Measurements from ENCODE around the gene TUBB2A.

DNA sequence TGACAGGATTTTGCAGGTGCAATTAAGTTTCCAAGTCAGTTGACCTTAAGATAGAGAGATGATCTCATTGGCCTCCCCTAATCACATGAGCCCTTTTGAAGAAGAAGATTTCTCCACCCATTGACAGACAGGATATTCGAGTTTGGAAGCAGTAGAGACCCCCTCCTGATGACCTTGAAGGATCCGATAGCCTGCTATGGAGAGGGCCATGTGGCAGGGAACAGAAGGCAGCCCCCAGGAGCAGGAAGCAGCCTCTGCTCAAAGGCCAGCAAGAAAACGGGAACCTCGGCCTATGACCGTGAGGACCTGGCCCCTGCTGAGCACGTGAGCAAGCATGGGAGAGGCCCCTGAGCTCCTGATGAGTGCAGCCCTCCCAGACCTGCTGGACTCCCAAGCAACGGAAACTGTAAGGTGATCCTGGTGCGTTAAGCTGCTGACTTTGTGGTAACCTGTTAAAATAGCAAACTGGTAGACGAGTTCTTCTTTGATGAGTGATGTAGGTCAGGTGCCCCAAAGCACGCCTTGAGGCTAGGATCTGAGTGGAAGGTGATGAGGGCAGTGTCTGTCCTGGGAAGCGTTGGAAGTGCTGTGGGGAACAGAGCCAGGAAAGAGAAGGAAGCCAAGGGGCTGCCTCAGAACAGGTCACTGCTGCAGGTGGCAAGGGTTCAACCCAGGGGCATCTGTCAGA, 18.5 kb upstream of the TUBB2A start:
- TF ChIP-seq, protein P1, sequence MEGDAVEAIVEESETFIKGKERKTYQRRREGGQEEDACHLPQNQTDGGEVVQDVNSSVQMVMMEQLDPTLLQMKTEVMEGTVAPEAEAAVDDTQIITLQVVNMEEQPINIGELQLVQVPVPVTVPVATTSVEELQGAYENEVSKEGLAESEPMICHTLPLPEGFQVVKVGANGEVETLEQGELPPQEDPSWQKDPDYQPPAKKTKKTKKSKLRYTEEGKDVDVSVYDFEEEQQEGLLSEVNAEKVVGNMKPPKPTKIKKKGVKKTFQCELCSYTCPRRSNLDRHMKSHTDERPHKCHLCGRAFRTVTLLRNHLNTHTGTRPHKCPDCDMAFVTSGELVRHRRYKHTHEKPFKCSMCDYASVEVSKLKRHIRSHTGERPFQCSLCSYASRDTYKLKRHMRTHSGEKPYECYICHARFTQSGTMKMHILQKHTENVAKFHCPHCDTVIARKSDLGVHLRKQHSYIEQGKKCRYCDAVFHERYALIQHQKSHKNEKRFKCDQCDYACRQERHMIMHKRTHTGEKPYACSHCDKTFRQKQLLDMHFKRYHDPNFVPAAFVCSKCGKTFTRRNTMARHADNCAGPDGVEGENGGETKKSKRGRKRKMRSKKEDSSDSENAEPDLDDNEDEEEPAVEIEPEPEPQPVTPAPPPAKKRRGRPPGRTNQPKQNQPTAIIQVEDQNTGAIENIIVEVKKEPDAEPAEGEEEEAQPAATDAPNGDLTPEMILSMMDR (IDR thresholded peaks at IDR 0.05): no peak
- no peak for TF ChIP-seq ZFX (IDR thresholded peaks at IDR 0.05; ENCODE audit: borderline replicate concordance)

Data from 22Rv1 (cell line).